Endothelial cell of umbilical vein (primary cell): Measurements from ENCODE around the gene ZDHHC19. TPM values are rescaled to one million over a fixed set of nuclear protein-coding genes. Genes with fewer than 3 reads are reported as not detected.

Experiments
- BruUV-seq: library from RNA; stranded (reverse); fragments of 400-500 nt; replicated peaks from 2 replicates; lab custom pipeline; 2021; lab: Mats Ljungman, UMichigan
- CTCF ChIA-PET: fragments of 300-600, 350-600 bp; sonication (Branson Sonifier 250); formaldehyde crosslinking; loops from one replicate; lab custom pipeline; 2021; ENCODE audit warnings: antibody characterized with exemption, inconsistent platforms; lab: Charles Lee
- POLR2A ChIA-PET: fragments of 300-600, 350-600 bp; sonication (Branson Sonifier 250); formaldehyde crosslinking; loops from one replicate; lab custom pipeline; 2021; ENCODE audit warnings: antibody characterized with exemption, inconsistent platforms; lab: Charles Lee
- DNase-seq: peaks from one replicate; pipeline ENCODE4 v3.0.0-alpha.2; 2011; ENCODE audit warnings: low read depth, low spot score
- FAIRE-seq: peaks from 2 replicates; lab custom pipeline; 2011; peaks lifted over from hg19 to GRCh38; lab: Jason Lieb, UNC
- H2AFZ ChIP-seq: 2 replicates; pipeline ENCODE4 v1.6.0; 2012; ENCODE audit warnings: low read depth, low read length, control low read depth, inconsistent platforms
- H3K27ac ChIP-seq: 2 replicates; pipeline ENCODE4 v1.5.1; 2011; ENCODE audit warnings: low read depth, mild to moderate bottlenecking, control low read depth, low read length, moderate library complexity; ENCODE audit not compliant: insufficient read depth
- H3K27me3 ChIP-seq, 2 experiments: 2 replicates each; pipeline versions ENCODE4 v1.6.0 to v1.6.1; 2011; ENCODE audit warnings: low read length in 2 of 2, mixed read lengths in 1 of 2; ENCODE audit not compliant: control insufficient read depth in 2 of 2, insufficient read depth in 2 of 2
- H3K36me3 ChIP-seq, 2 experiments: 2 replicates in 1 of 2; 3 replicates in 1 of 2; pipeline ENCODE4 v1.5.1; 2011; ENCODE audit warnings: low read length in 2 of 2, mild to moderate bottlenecking in 1 of 2, moderate library complexity in 1 of 2; ENCODE audit not compliant: control insufficient read depth in 2 of 2, insufficient read depth in 2 of 2; ENCODE audit errors: extremely low read depth in 1 of 2
- H3K4me1 ChIP-seq: 3 replicates; pipeline ENCODE4 v1.5.1; 2011; ENCODE audit warnings: mild to moderate bottlenecking, low read length; ENCODE audit not compliant: control insufficient read depth, insufficient read depth; ENCODE audit errors: extremely low read depth
- H3K4me2 ChIP-seq: 2 replicates; pipeline ENCODE4 v1.6.1; 2011; ENCODE audit warnings: low read length, control low read depth, mixed read lengths; ENCODE audit not compliant: insufficient read depth
- H3K4me3 ChIP-seq, 3 experiments: fragments of 200-600 bp in 1 of 3; sonication (generic), shearing (Covaris generic) in 1 of 3; replicated peaks in 1 of 3; 2 replicates each; pipeline ENCODE4 v1.5.1; 2011 to 2016; ENCODE audit warnings: control low read depth in 3 of 3, low read length in 3 of 3, mild to moderate bottlenecking in 2 of 3, inconsistent platforms in 1 of 3, low read depth in 1 of 3, moderate library complexity in 1 of 3; ENCODE audit not compliant: insufficient read depth in 1 of 3
- H3K79me2 ChIP-seq: 2 replicates; pipeline ENCODE4 v1.6.0; 2012; ENCODE audit warnings: low read length, inconsistent platforms; ENCODE audit not compliant: control insufficient read depth, insufficient read depth
- H3K9ac ChIP-seq: replicated peaks from 2 replicates; pipeline ENCODE3; 2011; ENCODE audit warnings: low read length, control low read depth; ENCODE audit not compliant: insufficient read depth; ENCODE audit errors: extremely low read depth
- H3K9me1 ChIP-seq: replicated peaks from 3 replicates; pipeline ENCODE4 v1.6.0; 2011; ENCODE audit warnings: mild to moderate bottlenecking, low read length; ENCODE audit not compliant: control insufficient read depth, insufficient read depth; ENCODE audit errors: extremely low read depth
- H3K9me3 ChIP-seq: replicated peaks from 2 replicates; pipeline ENCODE4 v1.5.1; 2012; ENCODE audit warnings: low read length, inconsistent platforms; ENCODE audit not compliant: control insufficient read depth, insufficient read depth
- H4K20me1 ChIP-seq: replicated peaks from 2 replicates; pipeline ENCODE3; 2011; ENCODE audit warnings: mild to moderate bottlenecking, low read length; ENCODE audit not compliant: control insufficient read depth, insufficient read depth; ENCODE audit errors: extremely low read depth
- CTCF ChIP-seq, 2 donors: IDR thresholded peaks; 1 replicate in 1 of 2; 2 replicates in 1 of 2; pipeline ENCODE4 v1.5.1; 2011; ENCODE audit warnings: low read length in 2 of 2, mild to moderate bottlenecking in 2 of 2, moderate library complexity in 2 of 2, control low read depth in 1 of 2, inconsistent platforms in 1 of 2, low read depth in 1 of 2; ENCODE audit not compliant: insufficient read depth in 1 of 2; ENCODE audit errors: extremely low read depth in 1 of 2
- EZH2 ChIP-seq: IDR thresholded peaks from 2 replicates; pipeline ENCODE4 v1.6.1; 2012; ENCODE audit warnings: borderline replicate concordance, low read depth, mild to moderate bottlenecking, moderate library complexity, low read length, inconsistent platforms; ENCODE audit not compliant: severe bottlenecking
- FOS ChIP-seq: IDR thresholded peaks from 2 replicates; pipeline ENCODE4 v1.6.1; 2011; ENCODE audit warnings: mild to moderate bottlenecking, low read length, moderate library complexity, borderline replicate concordance; ENCODE audit not compliant: insufficient read depth
- GATA2 ChIP-seq: IDR thresholded peaks from 2 replicates; pipeline ENCODE4 v1.7.0; 2011; ENCODE audit warnings: low read depth, mild to moderate bottlenecking, moderate library complexity, mixed read lengths, low read length; ENCODE audit not compliant: insufficient read length, insufficient read depth
- JUN ChIP-seq: IDR thresholded peaks from 2 replicates; pipeline ENCODE4 v1.6.1; 2011; ENCODE audit warnings: borderline replicate concordance, low read depth; ENCODE audit not compliant: insufficient read length, insufficient read depth
- MYC ChIP-seq: IDR thresholded peaks from one replicate; pipeline ENCODE4 v1.6.1; 2011; ENCODE audit warnings: mild to moderate bottlenecking, low read depth, low read length
- POLR2A ChIP-seq: IDR thresholded peaks from 2 replicates; pipeline ENCODE4 v1.6.1; 2012; ENCODE audit warnings: low read depth, mild to moderate bottlenecking, control low read depth, low read length
- POLR2AphosphoS5 ChIP-seq: IDR thresholded peaks from 2 replicates; pipeline ENCODE4 v1.6.1; 2012; ENCODE audit warnings: low read depth, mild to moderate bottlenecking, control low read depth, low read length, moderate library complexity; ENCODE audit not compliant: insufficient read depth
- dilution Hi-C: fragments of 300-500 bp; cut with MboI; formaldehyde crosslinking; loops from one replicate; pipeline ENCODE4 v1.15.0; 2019; ENCODE audit warnings: low sequenced_read_pairs; ENCODE audit not compliant: extremely low pct_ligation_motif_present
- intact Hi-C: fragments of 100-400 bp; cut with micrococcal nuclease; formaldehyde crosslinking; loops from one replicate; pipeline ENCODE4 v1.10.0; 2022
- polyA plus RNA-seq, 4 experiments: library from polyadenylated mRNA; depleted of rRNA in 3 of 4; stranded (reverse) in 3 of 4; unstranded in 1 of 4; fragments of >200 nt; gene quantifications; 2 replicates each; pipeline versions ENCODE4 v1.2.1 to v1.2.3, GENCODE V29; 2011 to 2012; ENCODE audit warnings: missing spikeins in 1 of 4
- total RNA-seq: library from RNA; stranded (reverse); gene quantifications from 2 replicates; pipeline ENCODE4 v1.2.3, GENCODE V29; 2021
- TF ChIP-seq, protein P1 (sequence below): IDR thresholded peaks from 2 replicates; pipeline ENCODE4 v1.6.1; 2011; ENCODE audit not compliant: insufficient read depth, insufficient read length

Gene ZDHHC19
- total and polyA plus RNA-seq, 2 donors (not counting 3 experiments of a cell fraction or from before 2014, with no cell fraction given), result not detected

DNA sequence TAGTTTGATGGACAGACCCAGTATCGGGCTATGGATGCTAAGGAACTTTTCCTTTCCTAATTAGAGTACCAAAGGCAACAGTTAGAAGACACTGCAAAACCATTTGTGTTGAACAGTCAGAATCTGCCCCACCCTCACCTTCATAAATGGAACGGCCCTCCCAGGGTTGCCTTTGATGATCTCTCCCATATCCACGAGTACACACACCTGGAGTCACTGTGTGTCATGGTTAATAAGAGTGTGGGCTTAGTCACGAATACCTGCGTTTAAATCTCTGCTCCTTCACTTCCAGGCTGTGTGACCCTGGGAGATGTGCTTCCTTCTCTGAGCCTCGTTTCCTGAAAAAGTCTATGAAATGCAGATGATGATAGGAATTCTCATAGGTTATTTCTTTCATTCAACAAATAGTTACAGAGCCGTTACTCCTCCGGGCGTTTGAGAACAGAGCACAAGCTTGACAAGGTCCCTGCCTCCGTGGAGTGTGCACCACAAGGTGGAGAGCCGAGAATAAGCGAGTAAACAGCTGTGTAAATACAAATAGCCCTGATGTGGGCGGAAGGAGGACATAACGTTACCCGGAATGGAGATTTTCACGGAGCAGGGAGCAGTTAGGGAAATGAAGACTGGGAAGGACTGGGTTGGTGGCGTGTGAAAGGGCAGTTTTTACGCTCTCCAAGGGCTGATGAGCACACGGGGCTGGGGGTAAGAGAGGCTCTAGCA is 11.8 kb upstream of the ZDHHC19 start:
- TF ChIP-seq GATA2, result no peak
- no peak for TF ChIP-seq MYC
- no peak for TF ChIP-seq JUN
- no peak for TF ChIP-seq POLR2AphosphoS5
- TF ChIP-seq, protein P1, sequence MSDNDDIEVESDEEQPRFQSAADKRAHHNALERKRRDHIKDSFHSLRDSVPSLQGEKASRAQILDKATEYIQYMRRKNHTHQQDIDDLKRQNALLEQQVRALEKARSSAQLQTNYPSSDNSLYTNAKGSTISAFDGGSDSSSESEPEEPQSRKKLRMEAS, result no peak
- no peak for TF ChIP-seq EZH2
- TF ChIP-seq CTCF (IDR thresholded peaks at IDR 0.05; ENCODE audit: extremely low read depth in 1 of 2, insufficient read depth in 1 of 2, low read depth in 1 of 2, low read length in 2 of 2), result no peak
- no peak for TF ChIP-seq POLR2A
- no peak for TF ChIP-seq FOS
- Histone ChIP-seq H3K36me3 (no peaks in the 10 kb centered on the region), H3K27ac (no peak overlapping the region), H3K4me1 (no peaks in the 10 kb centered on the region), H3K79me2 (no peaks in the 10 kb centered on the region), H3K9me1 (no peaks in the 10 kb centered on the region), H3K9ac (no peak overlapping the region), H2AFZ (no peak overlapping the region), H4K20me1 (no peaks in the 10 kb centered on the region), H3K4me3 (no peak overlapping the region), H3K9me3 (no peaks in the 10 kb centered on the region), H3K27me3 (no peaks in the 10 kb centered on the region), H3K4me2 (no peak overlapping the region)
- ChIA-PET CTCF (no interaction called here), POLR2A (interaction anchor here (0.6 kb wide), 1 partner anchor 371 kb away, joined by 6 read pairs; no protein-coding TSS in a partner anchor)
- dilution Hi-C loops, result no loop called here
- no peak for FAIRE-seq
- no TSS peak for BruUV-seq
- no peak for DNase-seq
- intact Hi-C loops, result no loop called here
